GM12864 (cell line): ENCODE data around the gene MMEL1.

Experiments used
- DNase-seq: peaks from one replicate; pipeline ENCODE4 v3.0.0-alpha.2; 2011; ENCODE audit warnings: low read depth
- H3K4me3 ChIP-seq: 2 replicates; pipeline ENCODE4 v1.5.1; 2011; ENCODE audit warnings: mild to moderate bottlenecking, low read depth, low read length, control low read depth
- CTCF ChIP-seq: IDR thresholded peaks from 2 replicates; pipeline ENCODE4 v1.5.1; 2011; ENCODE audit warnings: low read depth, mild to moderate bottlenecking, moderate library complexity, low read length, control low read depth, inconsistent platforms; ENCODE audit errors: missing control alignments

Gene MMEL1

GRCh38 chr1:2617971-2618470 lies 14.8 kb downstream of the MMEL1 start:
- H3K4me3 ChIP-seq, result no peak overlapping the region
- no peak for TF ChIP-seq CTCF
- DNase-seq, result no peak

DNA sequence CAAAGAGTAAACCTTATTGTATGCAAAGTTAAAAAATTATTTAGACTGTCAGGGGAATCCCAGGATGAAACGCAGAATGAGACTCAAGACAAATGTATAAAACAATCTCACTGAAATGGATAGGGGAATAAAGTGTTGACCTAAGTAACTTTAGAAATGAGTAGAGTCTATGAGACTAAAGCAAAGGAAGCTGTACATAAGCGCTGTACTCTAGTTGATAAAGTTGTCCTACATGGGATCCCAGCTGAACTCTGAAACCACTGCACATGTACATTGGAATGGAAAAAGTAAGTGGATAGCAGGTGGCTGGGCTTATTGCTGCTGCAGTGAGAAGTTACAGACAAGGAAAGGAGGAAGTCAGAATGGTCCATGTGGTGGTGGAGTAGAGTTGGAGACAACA lies 18.7 kb downstream of the MMEL1 start:
- no peak for DNase-seq
- no peak overlapping the region for H3K4me3 ChIP-seq
- TF ChIP-seq CTCF, result no peak

- no peak overlapping the region for H3K4me3 ChIP-seq
- no peak for TF ChIP-seq CTCF
- DNase-seq, result no peak
These were observed 20.0 kb downstream of the MMEL1 start for GRCh38 chr1:2612591-2613365.

- DNase-seq, result no peak
- TF ChIP-seq CTCF, result no peak
- H3K4me3 ChIP-seq, result no peak overlapping the region
These were observed 21.0 kb downstream of the MMEL1 start for GRCh38 chr1:2611621-2612437.

GRCh38 chr1:2611031-2611501 lies 21.8 kb downstream of the MMEL1 start:
- DNase-seq, result no peak
- H3K4me3 ChIP-seq, result no peak overlapping the region
- no peak for TF ChIP-seq CTCF

DNA sequence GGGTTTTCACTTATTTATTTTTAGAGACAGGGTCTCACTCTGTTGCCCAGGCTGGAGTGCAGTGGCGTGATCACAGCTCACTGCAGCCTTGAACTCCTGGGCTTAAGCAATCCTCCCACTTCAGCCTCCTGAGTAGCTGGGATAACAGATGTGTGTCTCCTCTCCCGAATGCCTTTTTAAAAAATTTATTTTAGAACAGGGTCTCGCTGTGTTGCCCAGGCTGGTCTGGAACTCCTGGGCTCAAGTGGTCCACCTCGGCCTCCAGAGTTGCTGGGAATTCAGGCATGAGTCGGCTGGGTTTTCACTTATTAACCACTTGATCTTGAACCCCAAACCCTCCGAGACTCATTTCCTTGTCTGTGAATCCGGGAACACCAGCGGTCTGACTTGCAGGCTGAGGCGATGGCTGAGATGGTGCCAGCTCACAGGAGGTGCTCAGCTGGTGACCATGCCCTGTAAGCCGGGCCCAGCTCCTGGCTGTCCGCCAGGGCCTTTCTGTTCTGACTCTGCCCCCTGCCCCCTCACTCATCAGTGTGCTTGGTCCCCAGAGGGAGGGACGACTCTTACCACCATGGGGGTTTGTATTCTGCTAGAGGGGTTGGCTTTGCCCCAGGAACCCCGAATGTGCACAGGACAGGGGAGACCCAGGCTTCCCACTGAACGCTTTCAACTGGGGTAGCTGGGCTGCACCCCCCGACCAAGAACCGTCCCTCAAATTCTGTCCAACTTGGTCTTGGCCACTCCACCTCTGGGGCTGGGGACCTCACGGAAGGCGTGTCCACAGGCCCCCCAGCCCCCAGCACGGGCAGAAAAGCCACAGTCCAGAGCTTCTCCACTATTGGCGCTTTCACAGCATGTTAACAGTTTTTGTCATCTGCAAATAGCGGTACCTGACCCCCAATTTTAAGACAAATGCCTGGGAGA lies 22.5 kb downstream of the MMEL1 start:
- TF ChIP-seq CTCF, result no peak
- DNase-seq, result no peak
- no peak overlapping the region for H3K4me3 ChIP-seq
